GM23338 (cell line): ENCODE data around the gene UBE2G2. TPM values are rescaled to one million over a fixed set of nuclear protein-coding genes. Genes with fewer than 3 reads are reported as not detected.
"Not testable (repeated sequence)": the region's sequence is repeated elsewhere in the genome, so short reads cannot be mapped to it uniquely, and the experiment has no call there.

Source experiments
- ATAC-seq: fragments of 200-7000 bp; cut with Tn5 transposase; 3 replicates; pipeline ENCODE4 v1.9.1; 2020
- DNase-seq: peaks from one replicate; pipeline ENCODE4 v3.0.0-alpha.2; 2015; ENCODE audit warnings: low spot score
- H2AFZ ChIP-seq: fragments of 200-600 bp; sonication (generic); 2 replicates; pipeline ENCODE4 v1.8.0; 2016; ENCODE audit warnings: antibody characterized with exemption, mild to moderate bottlenecking, moderate library complexity
- H3F3A ChIP-seq: fragments of 200-600 bp; sonication (generic); replicated peaks from 2 replicates; pipeline ENCODE4 v1.8.0; 2017; ENCODE audit warnings: antibody characterized with exemption, mixed run types, low read depth
- H3K27ac ChIP-seq: fragments of 200-600 bp; sonication (generic); 2 replicates; pipeline ENCODE4 v1.6.1; 2016; ENCODE audit warnings: low read depth
- H3K27me3 ChIP-seq: fragments of 200-600 bp; sonication (generic); 2 replicates; pipeline ENCODE4 v1.8.0; 2016; ENCODE audit warnings: mild to moderate bottlenecking, mixed run types, moderate library complexity; ENCODE audit not compliant: insufficient read depth
- H3K36me3 ChIP-seq: fragments of 200-600 bp; sonication (generic); 2 replicates; pipeline ENCODE4 v1.8.0; 2016; ENCODE audit warnings: mild to moderate bottlenecking; ENCODE audit not compliant: insufficient read depth
- H3K4me1 ChIP-seq: fragments of 200-600 bp; sonication (generic); 2 replicates; pipeline ENCODE4 v1.8.0; 2016; ENCODE audit warnings: mild to moderate bottlenecking, moderate library complexity; ENCODE audit not compliant: insufficient read depth
- H3K4me2 ChIP-seq: fragments of 200-600 bp; sonication (generic); 2 replicates; pipeline ENCODE4 v1.7.1; 2017; ENCODE audit warnings: mixed run types
- H3K4me3 ChIP-seq: fragments of 200-600 bp; sonication (generic); 2 replicates; pipeline ENCODE4 v1.6.1; 2016; ENCODE audit warnings: mixed run types
- H3K79me2 ChIP-seq: fragments of 200-600 bp; sonication (generic); replicated peaks from 2 replicates; pipeline ENCODE4 v1.8.0; 2017; ENCODE audit warnings: mild to moderate bottlenecking; ENCODE audit not compliant: insufficient read depth
- H3K9me2 ChIP-seq: fragments of 200-600 bp; sonication (generic); 2 replicates; pipeline ENCODE4 v1.8.0; 2017; ENCODE audit not compliant: insufficient read depth
- H4K20me1 ChIP-seq: fragments of 200-600 bp; sonication (generic); replicated peaks from 2 replicates; pipeline ENCODE4 v1.8.0; 2017; ENCODE audit warnings: mild to moderate bottlenecking; ENCODE audit not compliant: insufficient read depth
- H3K27ac Mint-ChIP-seq: 2 replicates; pipeline ENCODE4 v1.8.0; 2020; ENCODE audit warnings: inconsistent platforms, mild to moderate bottlenecking, moderate library complexity, mixed read lengths
- H3K27me3 Mint-ChIP-seq: 3 replicates; pipeline ENCODE4 v1.8.0; 2022; ENCODE audit warnings: low read depth, mild to moderate bottlenecking, moderate library complexity, mixed read lengths, inconsistent platforms; ENCODE audit not compliant: insufficient read depth, poor library complexity
- H3K36me3 Mint-ChIP-seq: 3 replicates; pipeline ENCODE4 v1.8.0; 2021; ENCODE audit warnings: low read depth, mild to moderate bottlenecking, inconsistent platforms, moderate library complexity, mixed read lengths
- H3K4me1 Mint-ChIP-seq: 3 replicates; pipeline ENCODE4 v1.8.0; 2020; ENCODE audit warnings: mild to moderate bottlenecking, inconsistent platforms, mixed read lengths
- H3K4me3 Mint-ChIP-seq: 3 replicates; pipeline ENCODE4 v1.8.0; 2021; ENCODE audit warnings: moderate library complexity, mild to moderate bottlenecking, inconsistent platforms, mixed read lengths
- H3K9me3 Mint-ChIP-seq: 3 replicates; pipeline ENCODE4 v1.8.0; 2020; ENCODE audit warnings: moderate library complexity, mild to moderate bottlenecking, inconsistent platforms, mixed read lengths
- CREB1 ChIP-seq: fragments of 250-450 bp; sonication (Bioruptor Pico); IDR thresholded peaks from 2 replicates; pipeline ENCODE4 v1.5.0; 2020; ENCODE audit warnings: low read depth, mild to moderate bottlenecking, moderate library complexity
- ETS1 ChIP-seq: IDR thresholded peaks from 2 replicates; pipeline ENCODE4 v1.6.1; 2016; ENCODE audit warnings: antibody characterized with exemption
- EZH2 ChIP-seq: fragments of 200-600 bp; sonication (generic); IDR thresholded peaks from one replicate; pipeline ENCODE4 v1.8.0; 2017; ENCODE audit warnings: antibody characterized with exemption, mild to moderate bottlenecking, low read depth; ENCODE audit not compliant: unreplicated experiment
- EZH2phosphoT487 ChIP-seq: fragments of 200-600 bp; sonication (generic); IDR thresholded peaks from one replicate; pipeline ENCODE4 v1.8.1; 2018; ENCODE audit warnings: antibody characterized with exemption; ENCODE audit not compliant: unreplicated experiment
- NANOG ChIP-seq: IDR thresholded peaks from 2 replicates; pipeline ENCODE4 v1.6.1; 2016; ENCODE audit warnings: antibody characterized with exemption, borderline replicate concordance
- ZNF114 ChIP-seq: fragments of 250-450 bp; sonication (Bioruptor Pico); IDR thresholded peaks from 2 replicates; pipeline ENCODE4 v1.5.0; 2020; ENCODE audit warnings: mild to moderate bottlenecking, moderate library complexity
- polyA plus RNA-seq: library from polyadenylated mRNA; unstranded; fragments of >200 nt; fragmentation: Nextera tagmentation; extraction: Ambion mirVana; gene quantifications from 2 replicates; pipeline ENCODE4 v1.2.1, GENCODE V29; 2016
- total RNA-seq: library from RNA; depleted of rRNA; stranded (reverse); fragments of >200 nt; shearing (Covaris generic); gene quantifications from 2 replicates; pipeline ENCODE4 v1.2.3, GENCODE V29; 2014
- TF ChIP-seq, protein P1 (sequence below): fragments of 250-450 bp; sonication (Bioruptor Pico); IDR thresholded peaks from 2 replicates; pipeline ENCODE4 v1.5.0; 2020; ENCODE audit warnings: mild to moderate bottlenecking, moderate library complexity

UBE2G2 gene
- total and polyA plus RNA-seq, 2 experiments from 2014 or later = 66.4 to 100 TPM

DNA sequence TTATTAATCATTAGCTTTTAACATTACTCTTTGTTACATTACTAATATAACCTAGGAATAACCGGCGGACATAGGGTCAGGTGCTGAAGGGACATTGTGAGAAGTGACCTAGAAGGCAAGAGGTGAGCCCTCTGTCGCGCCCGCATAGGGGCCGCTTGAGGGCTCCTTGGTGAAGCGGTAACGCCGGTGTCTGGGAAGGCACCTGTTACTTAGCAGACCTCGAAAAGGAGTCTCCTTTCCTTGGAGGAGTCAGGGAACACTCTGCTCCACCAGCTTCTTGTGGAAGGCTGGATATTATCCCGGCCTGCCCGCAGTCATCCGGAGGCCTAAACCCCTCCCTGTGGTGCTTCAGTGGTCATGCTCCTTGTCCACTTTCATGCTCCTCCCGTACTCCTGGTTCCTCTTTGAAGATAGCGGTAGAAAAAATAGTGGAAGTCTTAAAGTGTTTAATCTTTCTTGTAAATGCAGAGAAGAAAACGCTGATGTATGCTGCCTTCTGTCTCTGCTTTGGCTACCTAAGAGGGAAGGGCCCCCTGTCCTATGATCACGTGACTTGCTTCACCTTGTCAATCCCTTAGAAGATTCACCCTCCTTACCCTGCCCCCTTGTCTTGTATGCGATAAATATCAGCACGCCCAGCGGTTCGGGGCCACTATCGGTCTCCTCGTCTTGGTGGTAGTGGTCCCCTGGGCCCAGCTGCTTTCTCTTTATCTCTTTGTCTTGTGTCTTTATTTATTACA, 31.1 kb upstream of the UBE2G2 start:
- H3K9me2 ChIP-seq, H3K4me3 ChIP-seq, H3K27me3 ChIP-seq, H3K27me3 Mint-ChIP-seq, H3F3A ChIP-seq, ATAC-seq, H3K27ac Mint-ChIP-seq, DNase-seq, H3K36me3 ChIP-seq, H3K4me1 ChIP-seq, H3K4me2 ChIP-seq, H2AFZ ChIP-seq, H3K36me3 Mint-ChIP-seq, H3K4me1 Mint-ChIP-seq, H3K4me3 Mint-ChIP-seq, H4K20me1 ChIP-seq, H3K27ac ChIP-seq, H3K79me2 ChIP-seq: not testable (repeated sequence)
- peaks cover 23% of the 10 kb centered on the region for H3K9me3 Mint-ChIP-seq

DNA sequence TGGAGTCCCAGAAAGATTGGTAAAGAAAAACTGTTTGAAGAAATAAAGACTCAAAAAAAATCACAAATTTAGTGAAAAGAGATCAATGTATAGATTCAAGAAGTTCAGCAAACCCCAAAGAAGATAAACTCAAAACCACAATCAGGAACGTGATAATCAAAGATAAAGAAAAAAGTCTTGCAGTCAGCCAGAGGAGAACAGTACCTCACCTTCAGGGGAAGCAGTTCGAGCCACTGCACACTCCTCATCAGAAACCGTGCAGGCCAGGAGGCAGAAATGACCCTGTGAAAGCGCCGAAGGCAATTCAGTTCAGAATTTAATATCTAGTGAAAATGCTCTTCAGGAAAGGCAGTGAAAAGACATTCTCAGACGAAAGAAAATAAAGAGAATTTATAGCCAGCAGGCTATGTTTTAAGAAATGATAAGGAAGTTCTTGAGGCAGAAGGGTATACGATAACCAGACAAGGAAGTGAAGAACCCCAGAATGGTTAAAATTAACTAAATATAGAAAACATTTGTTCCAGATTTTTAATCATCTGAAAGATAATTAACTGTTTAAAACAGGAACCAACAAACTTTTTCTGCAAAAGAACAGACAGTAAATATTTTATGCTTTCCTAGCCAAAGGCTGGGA, 29.7 kb upstream of the UBE2G2 start:
- peaks cover 4% of the 10 kb centered on the region for H3K27me3 Mint-ChIP-seq
- H3K9me3 Mint-ChIP-seq = peaks cover 35% of the 10 kb centered on the region
- no peaks in the 10 kb centered on the region for H3K79me2 ChIP-seq
- H3K4me2 ChIP-seq = no peak overlapping the region
- peaks cover 4% of the 10 kb centered on the region for H3K4me1 Mint-ChIP-seq
- peaks cover 9% of the 10 kb centered on the region; the same call in 2 of the 3 replicates for H3K36me3 Mint-ChIP-seq
- H3F3A ChIP-seq = no peaks in the 10 kb centered on the region
- H3K4me3 Mint-ChIP-seq = no peak overlapping the region
- H4K20me1 ChIP-seq = no peaks in the 10 kb centered on the region
- no peak overlapping the region for H2AFZ ChIP-seq
- no peak overlapping the region for H3K27ac ChIP-seq
- no peak for DNase-seq
- no peaks in the 10 kb centered on the region for H3K27me3 ChIP-seq
- H3K27ac Mint-ChIP-seq = no peak overlapping the region
- no peaks in the 10 kb centered on the region for H3K4me1 ChIP-seq
- no peak for ATAC-seq
- H3K9me2 ChIP-seq = no peaks in the 10 kb centered on the region
- no peak for TF ChIP-seq ZNF114 (CRISPR knock-in tag)
- no peak for TF ChIP-seq EZH2
- TF ChIP-seq, protein P1, sequence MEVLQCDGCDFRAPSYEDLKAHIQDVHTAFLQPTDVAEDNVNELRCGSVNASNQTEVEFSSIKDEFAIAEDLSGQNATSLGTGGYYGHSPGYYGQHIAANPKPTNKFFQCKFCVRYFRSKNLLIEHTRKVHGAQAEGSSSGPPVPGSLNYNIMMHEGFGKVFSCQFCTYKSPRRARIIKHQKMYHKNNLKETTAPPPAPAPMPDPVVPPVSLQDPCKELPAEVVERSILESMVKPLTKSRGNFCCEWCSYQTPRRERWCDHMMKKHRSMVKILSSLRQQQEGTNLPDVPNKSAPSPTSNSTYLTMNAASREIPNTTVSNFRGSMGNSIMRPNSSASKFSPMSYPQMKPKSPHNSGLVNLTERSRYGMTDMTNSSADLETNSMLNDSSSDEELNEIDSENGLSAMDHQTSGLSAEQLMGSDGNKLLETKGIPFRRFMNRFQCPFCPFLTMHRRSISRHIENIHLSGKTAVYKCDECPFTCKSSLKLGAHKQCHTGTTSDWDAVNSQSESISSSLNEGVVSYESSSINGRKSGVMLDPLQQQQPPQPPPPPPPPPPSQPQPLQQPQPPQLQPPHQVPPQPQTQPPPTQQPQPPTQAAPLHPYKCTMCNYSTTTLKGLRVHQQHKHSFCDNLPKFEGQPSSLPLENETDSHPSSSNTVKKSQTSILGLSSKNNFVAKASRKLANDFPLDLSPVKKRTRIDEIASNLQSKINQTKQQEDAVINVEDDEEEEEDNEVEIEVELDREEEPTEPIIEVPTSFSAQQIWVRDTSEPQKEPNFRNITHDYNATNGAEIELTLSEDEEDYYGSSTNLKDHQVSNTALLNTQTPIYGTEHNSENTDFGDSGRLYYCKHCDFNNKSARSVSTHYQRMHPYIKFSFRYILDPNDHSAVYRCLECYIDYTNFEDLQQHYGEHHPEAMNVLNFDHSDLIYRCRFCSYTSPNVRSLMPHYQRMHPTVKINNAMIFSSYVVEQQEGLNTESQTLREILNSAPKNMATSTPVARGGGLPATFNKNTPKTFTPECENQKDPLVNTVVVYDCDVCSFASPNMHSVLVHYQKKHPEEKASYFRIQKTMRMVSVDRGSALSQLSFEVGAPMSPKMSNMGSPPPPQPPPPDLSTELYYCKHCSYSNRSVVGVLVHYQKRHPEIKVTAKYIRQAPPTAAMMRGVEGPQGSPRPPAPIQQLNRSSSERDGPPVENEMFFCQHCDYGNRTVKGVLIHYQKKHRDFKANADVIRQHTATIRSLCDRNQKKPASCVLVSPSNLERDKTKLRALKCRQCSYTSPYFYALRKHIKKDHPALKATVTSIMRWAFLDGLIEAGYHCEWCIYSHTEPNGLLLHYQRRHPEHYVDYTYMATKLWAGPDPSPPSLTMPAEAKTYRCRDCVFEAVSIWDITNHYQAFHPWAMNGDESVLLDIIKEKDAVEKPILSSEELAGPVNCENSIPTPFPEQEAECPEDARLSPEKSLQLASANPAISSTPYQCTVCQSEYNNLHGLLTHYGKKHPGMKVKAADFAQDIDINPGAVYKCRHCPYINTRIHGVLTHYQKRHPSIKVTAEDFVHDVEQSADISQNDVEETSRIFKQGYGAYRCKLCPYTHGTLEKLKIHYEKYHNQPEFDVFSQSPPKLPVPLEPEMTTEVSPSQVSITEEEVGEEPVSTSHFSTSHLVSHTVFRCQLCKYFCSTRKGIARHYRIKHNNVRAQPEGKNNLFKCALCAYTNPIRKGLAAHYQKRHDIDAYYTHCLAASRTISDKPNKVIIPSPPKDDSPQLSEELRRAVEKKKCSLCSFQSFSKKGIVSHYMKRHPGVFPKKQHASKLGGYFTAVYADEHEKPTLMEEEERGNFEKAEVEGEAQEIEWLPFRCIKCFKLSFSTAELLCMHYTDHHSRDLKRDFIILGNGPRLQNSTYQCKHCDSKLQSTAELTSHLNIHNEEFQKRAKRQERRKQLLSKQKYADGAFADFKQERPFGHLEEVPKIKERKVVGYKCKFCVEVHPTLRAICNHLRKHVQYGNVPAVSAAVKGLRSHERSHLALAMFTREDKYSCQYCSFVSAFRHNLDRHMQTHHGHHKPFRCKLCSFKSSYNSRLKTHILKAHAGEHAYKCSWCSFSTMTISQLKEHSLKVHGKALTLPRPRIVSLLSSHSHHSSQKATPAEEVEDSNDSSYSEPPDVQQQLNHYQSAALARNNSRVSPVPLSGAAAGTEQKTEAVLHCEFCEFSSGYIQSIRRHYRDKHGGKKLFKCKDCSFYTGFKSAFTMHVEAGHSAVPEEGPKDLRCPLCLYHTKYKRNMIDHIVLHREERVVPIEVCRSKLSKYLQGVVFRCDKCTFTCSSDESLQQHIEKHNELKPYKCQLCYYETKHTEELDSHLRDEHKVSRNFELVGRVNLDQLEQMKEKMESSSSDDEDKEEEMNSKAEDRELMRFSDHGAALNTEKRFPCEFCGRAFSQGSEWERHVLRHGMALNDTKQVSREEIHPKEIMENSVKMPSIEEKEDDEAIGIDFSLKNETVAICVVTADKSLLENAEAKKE (CRISPR knock-in tag) = no peak
- TF ChIP-seq NANOG = no peak
- no peak for TF ChIP-seq EZH2phosphoT487
- no peak for TF ChIP-seq CREB1
- no peak for TF ChIP-seq ETS1
- no peaks in the 10 kb centered on the region for H3K36me3 ChIP-seq
- no peak overlapping the region for H3K4me3 ChIP-seq
